B cell (primary cell): ENCODE measurements around the gene PNPLA6. TPM values are rescaled to one million over a fixed set of nuclear protein-coding genes. Genes with fewer than 3 reads are reported as not detected.

Experiments
- ATAC-seq: fragments of 200-7000 bp; cut with Tn5 transposase; one replicate; pipeline ENCODE4 v1.10.0; 2021; ENCODE audit warnings: low read depth, mild to moderate bottlenecking, moderate number of reproducible peaks, moderate library complexity
- CTCF ChIA-PET: fragments of 350-600 bp; sonication (Branson Sonifier 250); formaldehyde crosslinking; loops from one replicate; lab custom pipeline; 2021; ENCODE audit warnings: antibody characterized with exemption, inconsistent platforms; lab: Charles Lee
- POLR2A ChIA-PET: fragments of 350-600 bp; sonication (Branson Sonifier 250); formaldehyde crosslinking; loops from one replicate; lab custom pipeline; 2021; ENCODE audit warnings: antibody characterized with exemption; lab: Charles Lee
- DNase-seq: peaks from one replicate; pipeline ENCODE4 v3.0.0; 2013
- H2AFZ ChIP-seq: 2 replicates; pipeline ENCODE4 v1.6.1; 2012; ENCODE audit warnings: mild to moderate bottlenecking, low read depth, low read length; ENCODE audit not compliant: insufficient read depth, poor library complexity, severe bottlenecking
- H3K27ac ChIP-seq, 2 donors: 1 replicate in 1 of 2; 2 replicates in 1 of 2; pipeline ENCODE4 v1.5.1; 2012 to 2013; ENCODE audit warnings: low read length in 2 of 2, mild to moderate bottlenecking in 2 of 2, moderate library complexity in 1 of 2
- H3K27me3 ChIP-seq, 4 experiments: fragments of 200-600 bp in 1 of 4; sonication (generic) in 1 of 4; replicated peaks in 1 of 4; 1 replicate in 2 of 4; 2 replicates in 2 of 4; pipeline versions ENCODE4 v1.6.1 to v1.7.0; 2013 to 2016; ENCODE audit warnings: low read length in 3 of 4, mild to moderate bottlenecking in 2 of 4, mixed read lengths in 1 of 4, moderate library complexity in 1 of 4; ENCODE audit not compliant: insufficient read depth in 4 of 4, control insufficient read depth in 3 of 4; ENCODE audit errors: control extremely low read depth in 1 of 4
- H3K36me3 ChIP-seq, 2 experiments: replicated peaks in 1 of 2; 1 replicate in 1 of 2; 2 replicates in 1 of 2; pipeline versions ENCODE4 v1.6.1 to v1.7.1; 2013; ENCODE audit warnings: low read length in 1 of 2; ENCODE audit not compliant: insufficient read depth in 2 of 2, control insufficient read depth in 1 of 2; ENCODE audit errors: control extremely low read depth in 1 of 2, extremely low read depth in 1 of 2
- H3K4me1 ChIP-seq, 2 donors: fragments of 200-600 bp in 1 of 2; sonication (generic) in 1 of 2; 1 replicate in 1 of 2; 2 replicates in 1 of 2; pipeline versions ENCODE4 v1.5.1 to v1.6.1; 2013 to 2017; ENCODE audit warnings: low read length in 2 of 2; ENCODE audit not compliant: control insufficient read depth in 2 of 2, insufficient read depth in 2 of 2
- H3K4me2 ChIP-seq: replicated peaks from 2 replicates; pipeline ENCODE3; 2012; ENCODE audit warnings: mild to moderate bottlenecking, low read depth, low read length; ENCODE audit not compliant: poor library complexity, severe bottlenecking
- H3K4me3 ChIP-seq, 5 experiments: fragments of 200-600 bp in 1 of 5; sonication (generic) in 1 of 5; 1 replicate in 3 of 5; 2 replicates in 2 of 5; pipeline versions ENCODE4 v1.5.1 to v1.7.0; 2011 to 2016; ENCODE audit warnings: low read length in 4 of 5, mild to moderate bottlenecking in 4 of 5, low read depth in 2 of 5, control low read depth in 1 of 5, moderate library complexity in 1 of 5; ENCODE audit not compliant: insufficient read depth in 1 of 5; ENCODE audit errors: control extremely low read depth in 1 of 5, extremely low read depth in 1 of 5
- H3K79me2 ChIP-seq: fragments of 200-600 bp; sonication (generic); one replicate; pipeline ENCODE4 v1.6.0; 2016; ENCODE audit warnings: low read length; ENCODE audit not compliant: control insufficient read depth, insufficient read depth
- H3K9ac ChIP-seq: fragments of 200-600 bp; sonication (generic); 2 replicates; pipeline ENCODE4 v1.6.1; 2017; ENCODE audit warnings: mild to moderate bottlenecking, low read length, moderate library complexity
- H3K9me3 ChIP-seq, 3 donors: one replicate each; pipeline versions ENCODE4 v1.6.1 to v1.7.1; 2013; ENCODE audit warnings: low read length in 2 of 3; ENCODE audit not compliant: control insufficient read depth in 2 of 3, insufficient read depth in 1 of 3; ENCODE audit errors: control extremely low read depth in 1 of 3
- H4K20me1 ChIP-seq: 2 replicates; pipeline ENCODE4 v1.6.0; 2012; ENCODE audit warnings: mild to moderate bottlenecking, low read length; ENCODE audit not compliant: insufficient read depth, control insufficient read depth, poor library complexity, severe bottlenecking
- H3K27ac Mint-ChIP-seq: one replicate; pipeline ENCODE4 v1.8.0; 2021; ENCODE audit warnings: mixed read lengths
- H3K27me3 Mint-ChIP-seq: one replicate; pipeline ENCODE4 v1.8.0; 2021; ENCODE audit warnings: mixed read lengths
- H3K4me1 Mint-ChIP-seq: one replicate; pipeline ENCODE4 v1.8.0; 2021; ENCODE audit warnings: mixed read lengths
- H3K4me3 Mint-ChIP-seq: one replicate; pipeline ENCODE4 v1.8.0; 2021; ENCODE audit warnings: mixed read lengths
- H3K9me3 Mint-ChIP-seq: one replicate; pipeline ENCODE4 v1.8.0; 2022; ENCODE audit warnings: mixed read lengths; ENCODE audit not compliant: insufficient read depth
- EZH2 ChIP-seq: IDR thresholded peaks from 2 replicates; pipeline ENCODE4 v1.6.1; 2012; ENCODE audit warnings: borderline replicate concordance, low read depth, mild to moderate bottlenecking, moderate library complexity, low read length; ENCODE audit not compliant: insufficient read depth, poor library complexity, severe bottlenecking
- WGBS: methylation state at CpG from one replicate; pipeline ENCODE4 v1.1.5; 2013; ENCODE audit warnings: missing lambda C conversion rate; ENCODE audit not compliant: insufficient coverage; 5-methylcytosine and 5-hydroxymethylcytosine counted together
- intact Hi-C: fragments of 100-400 bp; cut with micrococcal nuclease; formaldehyde crosslinking; loops from one replicate; pipeline ENCODE4 v1.10.0; 2022
- polyA plus RNA-seq: library from polyadenylated mRNA; depleted of rRNA; stranded (reverse); fragments of >200 nt; gene quantifications from 2 replicates; pipeline ENCODE4 v1.2.3, GENCODE V29; 2012
- total RNA-seq, 2 donors: library from RNA; stranded (reverse); fragments of 120-200 nt in 1 of 2; gene quantifications; 1 replicate in 1 of 2; 2 replicates in 1 of 2; pipeline versions ENCODE4 v1.2.3 to v1.2.4, GENCODE V29; 2013 to 2022
- TF ChIP-seq, protein P1 (sequence below): fragments of 200-600 bp; IDR thresholded peaks from one replicate; pipeline ENCODE4 v1.8.0; 2022; ENCODE audit warnings: antibody characterized with exemption, mild to moderate bottlenecking

Gene PNPLA6
- total and polyA plus RNA-seq, 2 donors (not counting 1 experiment from before 2014, with no cell fraction given): 102 to 149 TPM

DNA sequence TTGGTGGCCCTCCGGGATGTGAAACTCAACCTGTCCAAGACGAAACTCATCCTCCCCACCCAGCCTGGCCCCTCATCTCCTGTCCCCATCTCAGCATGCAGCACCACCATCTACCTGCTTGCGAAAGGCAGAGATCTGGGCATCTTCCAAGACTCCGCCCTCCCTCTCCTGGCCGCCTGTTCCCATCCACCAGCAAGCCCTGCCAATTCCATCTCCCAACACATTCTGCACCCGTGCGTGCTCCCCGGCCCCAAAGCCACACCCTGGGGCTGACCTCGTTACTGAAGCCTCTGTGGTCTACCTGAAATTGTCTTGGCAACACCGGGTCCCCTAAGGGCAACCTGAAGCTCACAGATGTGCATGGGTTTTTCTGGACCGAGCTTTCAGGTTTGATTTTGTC lies 46.9 kb downstream of the PNPLA6 start:
- CTCF ChIA-PET: interaction anchor here (0.7 kb wide), 1 partner anchor 14 kb away, joined by 3 read pairs; no protein-coding TSS in a partner anchor
- Histone ChIP-seq H3K9me3 (no peaks in the 10 kb centered on the region), H3K79me2 (no peaks in the 10 kb centered on the region), H3K27me3 (no peaks in the 10 kb centered on the region), H4K20me1 (no peaks in the 10 kb centered on the region), H3K4me3 (no peak overlapping the region), H3K4me2 (no peak overlapping the region), H3K4me1 (no peaks in the 10 kb centered on the region), H2AFZ (no peak overlapping the region), H3K36me3 (no peaks in the 10 kb centered on the region), H3K27ac (no peak overlapping the region), H3K9ac (no peak overlapping the region)
- DNase-seq (no peak), ATAC-seq (no peak)
- POLR2A ChIA-PET: no interaction called here
- H3K9me3 Mint-ChIP-seq: no peaks in the 10 kb centered on the region
- H3K27me3 Mint-ChIP-seq: peaks cover 4% of the 10 kb centered on the region
- no peak overlapping the region for H3K27ac Mint-ChIP-seq
- no peak overlapping the region for H3K4me3 Mint-ChIP-seq
- no peak for TF ChIP-seq EZH2
- TF ChIP-seq, protein P1, sequence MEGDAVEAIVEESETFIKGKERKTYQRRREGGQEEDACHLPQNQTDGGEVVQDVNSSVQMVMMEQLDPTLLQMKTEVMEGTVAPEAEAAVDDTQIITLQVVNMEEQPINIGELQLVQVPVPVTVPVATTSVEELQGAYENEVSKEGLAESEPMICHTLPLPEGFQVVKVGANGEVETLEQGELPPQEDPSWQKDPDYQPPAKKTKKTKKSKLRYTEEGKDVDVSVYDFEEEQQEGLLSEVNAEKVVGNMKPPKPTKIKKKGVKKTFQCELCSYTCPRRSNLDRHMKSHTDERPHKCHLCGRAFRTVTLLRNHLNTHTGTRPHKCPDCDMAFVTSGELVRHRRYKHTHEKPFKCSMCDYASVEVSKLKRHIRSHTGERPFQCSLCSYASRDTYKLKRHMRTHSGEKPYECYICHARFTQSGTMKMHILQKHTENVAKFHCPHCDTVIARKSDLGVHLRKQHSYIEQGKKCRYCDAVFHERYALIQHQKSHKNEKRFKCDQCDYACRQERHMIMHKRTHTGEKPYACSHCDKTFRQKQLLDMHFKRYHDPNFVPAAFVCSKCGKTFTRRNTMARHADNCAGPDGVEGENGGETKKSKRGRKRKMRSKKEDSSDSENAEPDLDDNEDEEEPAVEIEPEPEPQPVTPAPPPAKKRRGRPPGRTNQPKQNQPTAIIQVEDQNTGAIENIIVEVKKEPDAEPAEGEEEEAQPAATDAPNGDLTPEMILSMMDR: no peak
- H3K4me1 Mint-ChIP-seq: no peaks in the 10 kb centered on the region
- intact Hi-C loops: no loop called here
- 74% methylated on average over 10 of the region's 11 CpGs for WGBS

DNA sequence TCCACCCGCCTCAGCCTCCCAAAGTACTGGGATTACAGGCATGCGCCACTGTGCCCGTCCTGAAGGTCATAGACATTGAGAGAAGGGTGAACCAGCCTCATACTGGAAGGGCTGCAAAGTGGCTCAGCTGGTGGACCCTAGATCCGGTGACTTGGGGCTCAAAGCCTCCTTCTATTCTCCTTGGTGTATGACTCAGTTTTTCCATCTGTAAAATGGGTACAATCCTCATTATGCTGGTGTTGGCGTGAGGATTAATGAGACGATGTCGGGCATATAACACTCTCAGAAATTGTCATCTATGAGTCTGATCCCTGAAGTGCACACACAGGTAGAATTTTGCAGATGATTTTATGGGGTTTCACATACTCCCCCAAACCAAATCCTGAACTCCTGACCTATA lies 54.3 kb downstream of the PNPLA6 start:
- ATAC-seq (no peak), DNase-seq (no peak)
- intact Hi-C loops: no loop called here
- Histone ChIP-seq H3K4me1 (no peaks in the 10 kb centered on the region), H3K9ac (no peak overlapping the region), H3K4me2 (no peak overlapping the region), H3K36me3 (no peaks in the 10 kb centered on the region), H4K20me1 (no peaks in the 10 kb centered on the region), H3K9me3 (no peaks in the 10 kb centered on the region), H3K79me2 (no peaks in the 10 kb centered on the region), H3K27me3 (peaks cover 0 to 18% (median 3%) of the 10 kb centered on the region in 4 experiments), H3K4me3 (no peak overlapping the region), H3K27ac (no peak overlapping the region), H2AFZ (no peak overlapping the region)
- Mint-ChIP-seq H3K4me3 (no peak overlapping the region), H3K9me3 (no peaks in the 10 kb centered on the region), H3K27me3 (peaks cover 18% of the 10 kb centered on the region), H3K27ac (no peak overlapping the region), H3K4me1 (no peaks in the 10 kb centered on the region)
- TF ChIP-seq EZH2: no peak
- TF ChIP-seq, protein P1: no peak
- POLR2A ChIA-PET: no interaction called here
- CTCF ChIA-PET: no interaction called here
- WGBS: 86% methylated on average over 3 of the region's 7 CpGs
